GM21390 (cell line): Measurements from ENCODE around the gene ERFL.
A peak's percentile ranks its signal among the peaks of the same experiment; 100 is the strongest.
"Not testable (repeated sequence)": the region's sequence is repeated elsewhere in the genome, so short reads cannot be mapped to it uniquely, and the experiment has no call there.

Experiments used
- ATAC-seq: cut with Tn5 transposase; IDR thresholded peaks from one replicate; pipeline ENCODE4 v1.9.1; 2021; ENCODE audit not compliant: unreplicated experiment

Gene ERFL

DNA sequence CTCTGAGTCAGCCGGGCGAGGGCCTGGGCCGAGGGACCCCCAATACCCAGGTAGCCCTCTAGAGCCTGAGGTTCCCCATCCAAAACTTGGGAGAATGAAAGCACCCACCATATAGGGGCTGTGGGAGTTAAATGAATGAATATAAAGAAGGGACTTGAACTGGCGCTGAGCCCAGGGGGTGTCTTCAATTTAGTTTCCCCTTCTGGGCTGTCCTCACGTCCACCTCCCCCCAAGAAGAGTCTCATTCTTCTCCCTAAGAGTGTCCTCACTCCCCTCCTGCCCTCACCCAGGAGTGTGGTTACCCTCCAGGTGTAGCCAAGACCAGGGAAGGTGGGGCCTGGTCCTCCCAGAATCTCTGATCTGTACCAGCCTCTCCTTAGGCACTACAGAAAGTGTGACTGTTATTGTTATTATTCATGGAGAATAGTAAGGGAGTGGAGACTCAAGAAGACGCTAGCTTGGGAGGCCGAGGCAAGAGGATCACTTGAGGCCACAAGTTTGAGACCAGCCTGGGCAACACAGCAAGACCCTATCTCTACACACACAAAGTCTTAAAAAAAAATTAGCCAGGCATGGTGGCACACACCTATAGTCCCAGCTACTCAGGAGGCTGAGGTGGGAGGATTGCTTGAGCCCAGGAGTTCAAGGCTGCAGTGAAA lies 48.5 kb downstream of the ERFL start:
- no peak for ATAC-seq

DNA sequence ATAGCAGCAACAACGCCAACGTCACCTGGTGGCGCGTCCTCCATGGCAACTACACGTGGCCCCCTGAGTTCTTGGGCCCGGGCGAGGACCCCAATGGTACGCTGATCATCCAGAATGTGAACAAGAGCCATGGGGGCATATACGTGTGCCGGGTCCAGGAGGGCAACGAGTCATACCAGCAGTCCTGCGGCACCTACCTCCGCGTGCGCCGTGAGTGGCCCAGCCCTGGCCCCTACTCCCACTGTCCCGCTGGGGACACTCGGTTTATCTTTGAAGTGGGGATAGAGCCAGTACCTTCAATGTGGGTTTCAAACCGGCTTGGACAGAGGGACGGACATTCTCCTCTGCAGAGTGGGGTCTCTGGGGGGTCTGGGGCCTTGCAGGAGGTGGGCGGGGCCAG lies 49.2 kb downstream of the ERFL start:
- no peak for ATAC-seq

DNA sequence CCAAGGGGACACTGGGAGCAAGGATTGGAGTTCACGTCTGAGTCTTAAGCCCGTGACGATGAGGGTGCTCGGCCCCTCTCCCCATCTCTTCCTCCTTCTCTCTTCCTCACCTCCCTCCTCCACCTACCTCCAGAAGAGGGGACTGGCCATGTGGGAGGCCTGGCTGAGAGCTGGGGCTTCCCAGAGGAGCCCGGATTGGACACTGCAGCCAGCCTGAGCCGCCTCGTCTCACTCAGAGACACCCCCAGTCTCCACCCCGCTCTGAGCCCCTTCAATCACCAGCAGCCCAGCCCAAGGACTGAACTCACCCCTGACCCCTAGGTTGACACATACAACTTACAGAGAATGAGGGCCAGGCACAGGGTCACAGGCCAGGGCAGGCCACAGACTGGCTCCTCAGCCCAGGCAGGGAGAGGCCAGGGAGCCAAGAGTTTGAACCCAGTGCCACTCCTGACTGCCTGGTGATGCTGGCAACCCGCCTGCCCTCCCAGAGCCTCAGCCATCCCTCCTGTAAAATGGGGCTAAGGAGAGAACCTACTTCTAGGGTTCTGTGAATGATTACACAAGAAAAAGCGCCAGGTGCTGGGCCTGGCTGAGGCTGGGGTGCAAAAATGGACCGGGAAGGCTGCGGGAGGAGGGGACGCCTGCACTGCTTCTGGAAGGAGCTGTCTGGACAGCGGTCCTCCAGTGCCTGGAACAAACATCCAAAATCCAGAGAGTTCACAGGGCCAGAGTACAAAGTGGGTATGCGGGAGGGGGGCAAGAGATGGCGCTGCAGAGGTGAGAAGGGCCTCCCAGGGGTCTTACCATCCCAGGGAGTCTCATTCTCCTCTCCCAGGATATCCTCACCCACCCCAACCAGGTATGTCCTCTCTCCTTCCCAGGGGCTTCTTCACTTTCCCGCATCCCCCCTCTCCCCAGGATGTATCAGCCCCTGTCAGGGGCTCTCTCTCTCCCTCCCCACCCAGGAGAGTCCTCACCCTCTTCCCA lies 50.0 kb downstream of the ERFL start:
- no peak for ATAC-seq

DNA sequence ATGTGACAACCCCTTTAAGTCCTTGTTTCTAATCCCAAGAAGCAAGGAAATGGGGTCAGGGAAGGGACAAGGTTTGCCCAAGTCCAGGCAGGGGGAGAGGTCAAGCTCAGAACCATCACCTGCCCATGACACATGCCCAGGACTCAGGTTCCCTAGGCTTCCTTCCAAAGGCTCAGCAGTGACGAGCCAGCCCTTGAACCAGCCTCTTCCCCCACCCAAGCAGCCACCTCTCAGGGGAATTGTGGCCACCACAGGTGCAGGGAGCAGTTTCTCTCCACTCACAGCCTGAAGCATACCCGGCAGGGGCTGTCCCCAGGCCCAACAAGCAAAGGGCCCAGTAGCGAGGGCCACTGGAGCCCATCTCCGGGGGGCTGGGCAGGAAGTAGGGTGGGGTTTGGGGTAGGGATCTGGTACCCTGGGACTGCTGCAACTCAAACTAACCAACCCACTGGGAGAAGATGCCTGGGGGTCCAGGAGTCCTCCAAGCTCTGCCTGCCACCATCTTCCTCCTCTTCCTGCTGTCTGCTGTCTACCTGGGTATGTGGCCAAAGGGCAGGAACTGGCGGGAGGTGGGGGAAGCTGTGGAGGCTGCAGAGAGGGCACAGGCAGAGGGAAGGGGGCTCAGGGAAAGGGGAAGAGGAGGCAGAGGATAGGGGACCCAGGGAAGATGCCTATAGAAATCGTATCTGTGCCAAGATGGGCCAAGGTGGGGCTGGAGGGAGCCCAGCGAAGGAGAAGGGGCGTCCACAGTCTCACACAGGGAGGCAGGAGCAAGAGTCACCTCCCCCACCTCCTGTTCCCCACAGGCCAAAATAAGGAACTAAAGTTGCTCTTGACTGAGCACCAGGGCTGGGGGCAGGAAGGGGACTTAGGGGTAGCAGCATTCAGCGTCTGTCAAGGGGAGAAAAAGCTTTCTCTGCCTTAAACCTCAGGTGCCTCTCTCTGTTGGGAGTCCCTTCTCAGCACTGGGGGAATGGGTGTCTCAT lies 51.1 kb downstream of the ERFL start, which contains the start of gene CD79A:
CD79A (plus strand) TSS at position 433 of the 986 bp plus-strand sequence; CDS start at position 459, 26 bp downstream.
- ATAC-seq = peak; percentile 58

DNA sequence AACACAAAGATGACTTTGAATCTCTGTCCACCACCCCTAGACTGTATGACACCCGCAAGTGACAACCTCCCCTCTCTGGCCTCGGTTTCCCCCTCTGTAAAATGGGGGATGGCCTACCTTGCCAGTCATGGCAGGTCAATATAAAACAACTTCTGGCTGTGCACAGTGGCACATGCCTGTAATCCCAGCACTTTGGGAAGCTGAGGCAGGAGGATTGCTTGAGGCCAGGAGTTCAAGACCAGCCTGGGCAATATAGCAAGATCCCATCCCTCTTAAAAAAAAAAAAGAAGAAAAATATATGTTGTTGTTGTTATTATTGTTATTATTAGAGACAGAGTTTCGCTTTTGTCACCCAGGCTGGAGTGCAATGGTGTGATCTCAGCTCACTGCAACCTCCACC lies 52.3 kb downstream of the ERFL start:
- not testable (repeated sequence) for ATAC-seq

DNA sequence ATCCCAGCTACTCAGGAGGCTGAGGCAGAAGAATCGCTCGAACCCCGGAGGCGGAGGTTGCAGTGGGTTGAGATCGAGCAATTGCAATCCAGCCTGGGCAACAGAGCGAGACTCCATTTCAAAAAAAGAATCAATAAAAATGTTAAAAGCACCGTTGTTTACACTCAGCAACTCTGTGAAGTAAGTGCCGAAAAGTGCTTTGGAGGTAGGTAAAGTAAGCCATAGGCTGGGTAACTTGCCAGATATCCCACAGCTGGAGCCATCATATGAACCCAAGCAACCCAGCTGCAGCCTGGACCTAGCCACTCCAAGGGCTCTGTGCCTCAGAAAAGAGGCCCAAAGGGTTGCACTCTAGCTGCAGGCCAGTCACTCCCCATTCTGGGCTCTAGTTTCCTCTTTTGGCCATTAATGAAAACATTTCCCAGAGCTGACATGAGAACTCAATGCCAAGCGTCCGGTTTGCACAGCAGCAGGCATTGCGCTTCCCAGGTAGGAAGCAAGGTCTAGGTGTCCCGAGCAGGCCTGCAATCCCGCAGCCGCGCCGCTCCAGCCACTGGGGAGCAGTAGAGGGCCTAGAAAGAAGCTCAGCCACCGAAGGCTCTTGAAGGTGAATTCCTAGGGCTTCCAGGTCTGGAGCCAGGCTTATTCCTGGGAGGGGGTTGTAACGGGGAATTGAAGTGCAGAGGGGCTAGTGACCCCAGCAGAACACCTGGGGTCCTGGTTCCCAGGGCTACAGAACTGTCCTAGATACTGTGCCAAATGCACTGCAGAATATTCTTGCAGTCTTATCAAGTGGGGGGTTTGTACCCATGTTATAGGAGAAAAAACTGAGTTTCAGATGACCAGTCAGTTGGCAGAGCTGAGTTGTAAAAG lies 55.2 kb downstream of the ERFL start:
- no peak for ATAC-seq

DNA sequence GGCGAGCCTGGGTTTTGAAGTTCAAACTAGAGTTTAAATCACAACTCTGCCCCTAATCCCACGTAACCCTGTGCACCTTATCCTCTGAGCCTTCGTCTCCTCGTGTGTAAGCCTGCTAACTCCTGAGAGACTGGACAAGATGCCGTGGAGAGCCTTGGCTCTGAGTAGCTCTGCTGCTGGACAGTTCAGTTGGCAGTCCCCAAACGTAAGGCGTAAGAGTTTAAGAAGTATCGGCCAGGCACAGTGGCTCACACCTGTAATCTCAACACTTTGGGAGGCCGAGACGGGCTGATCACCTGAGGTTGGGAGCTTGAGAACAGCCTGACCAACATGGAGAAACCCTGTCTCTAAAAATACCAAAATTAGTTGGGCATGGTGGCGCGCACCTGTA lies 55.9 kb downstream of the ERFL start:
- no peak for ATAC-seq

DNA sequence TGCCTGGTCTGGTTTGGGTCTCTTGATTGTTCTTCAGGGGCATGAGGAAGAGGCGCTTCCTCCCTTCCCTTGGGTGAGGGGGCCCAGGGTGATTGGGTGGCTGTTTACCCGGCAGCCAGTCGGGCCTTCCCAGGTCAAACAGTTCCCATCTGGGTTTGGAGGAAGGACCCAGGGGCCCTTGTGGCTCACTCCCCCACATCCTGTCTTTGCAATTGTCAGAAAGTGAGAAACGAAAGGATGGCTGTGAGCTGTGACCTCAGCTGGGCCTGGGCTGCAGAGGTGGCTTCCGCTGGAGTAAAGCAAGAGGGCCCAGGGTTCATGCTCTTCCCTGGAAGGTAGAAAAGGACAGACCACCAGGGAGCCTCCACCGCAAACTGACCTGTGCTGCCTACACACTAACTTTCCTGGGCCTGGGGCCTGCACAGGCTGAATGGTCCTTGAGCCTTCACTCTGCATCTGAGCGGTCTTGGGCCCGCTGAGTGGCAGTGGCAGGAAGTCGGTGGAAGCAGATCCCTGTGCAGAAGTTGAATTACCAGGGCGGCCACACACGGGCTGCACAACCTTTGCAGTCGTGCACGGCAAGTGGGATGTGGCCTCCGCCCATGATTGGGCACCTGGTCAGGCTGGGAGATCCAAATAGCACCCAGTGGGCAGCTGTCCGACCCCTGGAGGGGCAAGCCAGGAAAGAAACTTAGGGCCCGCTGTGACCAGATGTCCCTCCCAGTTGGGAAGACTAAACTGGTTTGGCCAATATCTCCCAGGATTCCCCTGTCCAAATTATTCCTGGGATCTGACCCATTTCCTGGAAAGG lies 56.5 kb downstream of the ERFL start:
- peak; percentile 64 for ATAC-seq

DNA sequence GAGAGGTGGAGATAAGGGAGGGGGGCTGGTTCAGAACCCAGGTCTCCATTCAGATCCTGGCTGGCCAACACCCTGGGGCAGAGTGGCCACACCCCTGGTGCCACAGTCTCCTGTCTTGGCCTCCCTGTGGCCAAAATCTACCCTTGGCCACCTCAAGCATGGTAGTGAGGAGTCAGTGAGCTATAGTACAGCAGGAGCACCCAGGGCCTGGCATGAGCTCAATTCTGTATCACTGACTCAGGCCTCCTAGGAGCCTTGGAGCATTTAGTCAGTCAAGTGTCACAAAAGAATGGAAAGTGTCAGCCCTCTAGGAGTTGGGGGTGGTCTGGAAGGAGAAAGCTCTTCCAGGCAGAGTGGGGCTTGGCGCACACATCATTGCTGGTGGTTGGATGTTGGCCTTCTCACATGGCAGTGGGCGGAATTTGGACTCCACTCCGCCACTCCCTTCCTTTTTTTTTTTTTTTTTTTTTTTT lies 57.8 kb downstream of the ERFL start:
- ATAC-seq = no peak

DNA sequence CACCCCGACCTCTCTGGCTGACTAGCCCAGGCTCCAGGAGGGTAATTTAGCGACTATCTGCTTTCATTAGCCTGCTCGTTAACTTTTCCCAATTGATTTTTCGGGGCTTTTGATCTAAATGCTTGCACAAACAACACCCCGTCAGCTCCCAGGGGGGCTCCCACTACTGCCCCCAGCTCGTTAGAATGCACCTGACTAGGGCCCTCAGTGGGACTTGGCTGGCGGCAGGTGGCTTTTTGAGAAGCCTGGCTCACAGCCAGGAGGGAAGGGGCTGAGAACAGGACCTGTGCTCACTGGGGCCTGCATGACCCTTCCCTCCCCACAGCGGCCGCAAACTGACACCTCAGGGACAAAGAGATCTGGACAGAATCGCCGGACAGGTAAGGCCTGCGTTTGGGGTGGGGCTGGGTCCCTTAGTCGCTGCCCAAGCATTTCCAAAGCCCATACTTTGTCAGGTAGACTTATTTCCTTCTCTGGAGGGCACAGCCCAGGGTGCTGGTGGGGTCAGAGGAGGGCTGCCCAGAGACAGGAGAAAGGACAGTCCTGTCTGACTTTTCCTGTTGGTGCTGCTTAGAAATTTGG lies 58.8 kb downstream of the ERFL start:
- ATAC-seq = no peak

DNA sequence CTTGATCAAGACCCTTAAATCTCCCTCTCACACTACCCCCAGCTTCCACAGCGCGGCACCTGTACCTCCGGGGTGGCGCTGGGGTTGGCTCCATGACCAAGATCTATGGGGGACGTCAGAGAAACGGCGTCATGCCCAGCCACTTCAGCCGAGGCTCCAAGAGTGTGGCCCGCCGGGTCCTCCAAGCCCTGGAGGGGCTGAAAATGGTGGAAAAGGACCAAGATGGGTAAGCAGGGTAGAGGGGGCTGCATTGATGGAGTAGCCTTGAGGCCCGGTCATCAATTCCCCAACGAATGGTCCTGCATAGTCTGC lies 59.3 kb downstream of the ERFL start:
- ATAC-seq = no peak

DNA sequence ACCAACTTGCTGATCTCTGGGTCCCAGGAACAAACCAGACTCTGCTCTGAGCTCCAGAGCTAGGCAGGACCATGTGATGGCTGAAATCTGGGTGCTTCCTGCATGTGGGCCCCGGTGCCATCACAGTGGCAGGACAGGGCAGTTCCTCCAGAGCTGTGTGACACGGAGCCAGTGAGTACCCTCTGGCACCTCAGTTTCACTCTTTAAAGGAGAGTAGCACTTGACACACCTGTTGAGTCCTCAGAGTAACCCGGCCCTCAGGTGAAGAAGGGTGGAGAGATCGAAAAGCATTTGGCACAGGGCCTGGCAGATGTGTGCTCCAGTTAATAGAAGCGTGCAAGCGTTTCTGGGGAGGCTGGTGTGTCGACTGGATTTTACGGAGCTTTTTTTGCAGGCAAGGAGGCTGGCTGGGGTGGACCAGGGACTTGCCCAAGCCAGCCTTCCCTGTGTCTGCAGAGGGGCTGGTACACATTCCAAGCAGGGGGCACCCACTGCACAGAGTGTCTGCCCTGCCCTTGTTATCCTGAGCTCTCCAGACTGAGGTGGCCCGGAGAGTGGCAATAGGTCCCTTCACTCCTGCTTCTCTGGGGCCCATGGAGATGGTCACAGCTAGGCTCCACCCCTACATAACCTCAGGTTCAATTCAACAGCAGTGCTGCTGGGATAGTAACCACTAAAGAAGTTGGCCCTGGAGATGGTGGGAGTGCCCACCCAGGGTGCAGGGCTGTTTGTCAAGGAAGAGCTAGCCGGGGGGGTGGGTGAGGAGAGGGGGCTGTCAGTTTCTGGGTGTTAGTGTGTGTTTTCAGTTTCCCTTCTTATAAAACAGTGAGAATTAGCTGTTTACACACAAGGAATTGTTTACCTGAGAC lies 59.9 kb downstream of the ERFL start:
- ATAC-seq = no peak

DNA sequence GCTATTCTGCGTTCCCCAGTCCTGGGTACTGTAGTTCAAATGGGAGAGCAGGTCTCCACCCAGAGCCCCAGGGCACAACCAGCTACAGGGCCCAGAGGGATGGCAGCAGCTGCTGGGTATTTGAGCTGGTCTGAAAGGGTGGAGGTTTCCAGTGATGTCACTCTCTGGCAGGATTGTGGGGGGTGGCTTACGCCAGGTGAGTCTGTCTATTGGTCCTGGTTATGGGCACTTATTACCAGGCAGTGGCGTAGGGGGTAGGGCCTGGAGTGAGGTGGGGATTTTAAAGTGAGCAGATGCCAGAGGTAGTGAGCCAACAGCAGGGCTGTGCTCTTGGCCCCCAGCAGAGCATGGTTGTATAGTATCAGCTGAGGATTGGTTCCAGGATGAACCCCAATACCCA lies 62.0 kb downstream of the ERFL start:
- ATAC-seq = no peak

DNA sequence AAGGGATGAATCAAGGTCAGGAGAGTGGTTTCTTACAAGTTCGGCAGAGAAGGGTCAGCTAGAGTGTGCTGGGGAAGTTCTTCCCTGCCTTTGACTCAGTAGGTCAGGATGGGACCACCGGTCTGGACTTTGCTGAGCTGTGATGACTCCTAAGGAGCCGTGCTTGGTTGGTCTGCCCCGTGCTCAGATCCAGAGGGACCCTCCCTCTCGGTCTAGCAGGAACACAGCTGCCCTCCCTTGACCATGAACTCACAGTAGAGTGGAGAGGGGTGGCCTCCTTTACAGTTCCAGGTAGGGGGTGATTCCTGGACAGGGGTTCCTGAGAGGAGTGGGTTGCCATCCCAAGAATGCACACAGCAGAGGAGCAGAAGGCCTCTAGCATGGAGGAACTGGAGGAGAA lies 63.9 kb downstream of the ERFL start:
- ATAC-seq = no peak

DNA sequence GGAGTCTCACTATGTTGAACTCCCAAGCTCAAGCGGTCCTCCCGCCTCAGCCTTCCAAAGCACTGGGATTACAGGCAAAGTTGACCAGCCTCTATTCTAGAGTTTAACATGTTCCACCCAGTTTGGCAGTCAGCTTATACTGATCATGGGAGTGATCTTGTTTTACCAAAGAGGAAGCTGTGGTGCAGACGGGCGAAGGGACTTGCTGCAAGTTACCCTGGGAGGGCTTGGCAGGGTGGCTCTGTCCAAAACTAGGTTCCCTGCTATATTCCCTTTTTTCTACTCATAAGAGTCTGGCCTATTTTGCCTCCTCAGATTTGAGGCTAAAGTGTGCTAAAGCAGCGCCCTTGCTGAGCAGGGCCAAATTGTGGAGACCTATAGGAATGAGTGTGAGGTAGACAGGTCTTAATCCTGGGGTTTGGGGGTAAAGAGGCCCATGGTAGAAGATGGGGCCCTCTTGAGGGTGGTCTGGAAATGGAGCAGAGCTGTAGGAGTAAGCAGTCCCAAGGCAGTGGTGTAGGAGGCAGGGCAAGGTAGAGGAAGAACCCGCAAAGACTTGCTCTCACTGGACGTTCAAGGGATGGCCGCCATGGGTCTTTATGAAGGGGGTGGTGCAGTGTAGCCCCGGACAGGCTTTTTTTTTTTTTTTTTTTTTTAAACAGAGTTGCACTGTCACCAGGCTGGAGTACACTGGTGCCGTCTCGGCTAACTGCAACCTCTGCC lies 64.9 kb downstream of the ERFL start:
- no peak for ATAC-seq

DNA sequence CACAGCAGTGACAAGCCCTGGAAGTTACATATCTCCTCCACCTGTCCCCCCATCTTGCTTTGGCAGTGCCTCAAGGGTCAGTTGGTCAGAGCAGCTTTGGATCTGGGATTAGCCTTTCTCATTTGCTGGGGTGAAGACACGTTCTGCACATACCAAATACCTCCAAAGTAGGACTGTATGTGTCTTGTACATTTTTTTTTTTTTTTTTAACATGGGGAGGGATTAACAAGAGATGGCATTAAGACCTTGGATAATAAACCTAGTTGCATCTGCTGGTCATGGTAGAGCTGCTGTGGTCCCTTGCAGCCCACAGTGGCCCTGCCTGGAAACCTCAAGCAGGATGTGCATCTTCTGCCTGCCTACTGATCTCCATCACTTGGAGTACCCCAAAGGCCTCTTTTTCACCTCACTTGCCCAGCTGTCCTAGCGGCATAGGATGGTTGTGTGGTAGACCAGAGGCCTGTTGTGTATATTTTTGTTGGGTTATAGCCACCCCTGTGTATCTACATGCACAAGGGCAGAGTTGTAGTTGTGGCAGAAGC lies 65.7 kb downstream of the ERFL start:
- ATAC-seq = no peak

DNA sequence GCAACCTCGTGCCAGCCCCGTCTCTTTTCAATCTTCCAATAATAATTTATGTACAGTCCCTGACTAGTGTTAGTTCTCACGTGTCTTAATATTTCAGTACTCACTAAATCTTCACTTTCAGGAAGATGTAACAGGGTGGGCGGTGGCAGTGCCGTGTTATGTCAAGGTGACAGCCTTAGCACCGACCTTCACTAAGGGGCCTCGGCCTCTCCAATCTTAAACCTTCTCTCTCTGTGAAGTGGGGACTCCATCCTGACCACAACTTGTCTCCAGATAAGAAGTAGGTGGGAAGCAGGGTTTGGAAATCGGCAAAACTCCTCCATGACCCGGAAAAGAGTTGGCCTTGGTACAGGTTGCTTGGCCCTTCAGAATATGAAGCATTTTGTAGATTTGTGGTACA lies 66.4 kb downstream of the ERFL start:
- ATAC-seq = no peak
